Measurements from ENCODE around the gene STIM2.
A peak's percentile ranks its signal among the peaks of the same experiment; 100 is the strongest.

STIM2 gene

DNA sequence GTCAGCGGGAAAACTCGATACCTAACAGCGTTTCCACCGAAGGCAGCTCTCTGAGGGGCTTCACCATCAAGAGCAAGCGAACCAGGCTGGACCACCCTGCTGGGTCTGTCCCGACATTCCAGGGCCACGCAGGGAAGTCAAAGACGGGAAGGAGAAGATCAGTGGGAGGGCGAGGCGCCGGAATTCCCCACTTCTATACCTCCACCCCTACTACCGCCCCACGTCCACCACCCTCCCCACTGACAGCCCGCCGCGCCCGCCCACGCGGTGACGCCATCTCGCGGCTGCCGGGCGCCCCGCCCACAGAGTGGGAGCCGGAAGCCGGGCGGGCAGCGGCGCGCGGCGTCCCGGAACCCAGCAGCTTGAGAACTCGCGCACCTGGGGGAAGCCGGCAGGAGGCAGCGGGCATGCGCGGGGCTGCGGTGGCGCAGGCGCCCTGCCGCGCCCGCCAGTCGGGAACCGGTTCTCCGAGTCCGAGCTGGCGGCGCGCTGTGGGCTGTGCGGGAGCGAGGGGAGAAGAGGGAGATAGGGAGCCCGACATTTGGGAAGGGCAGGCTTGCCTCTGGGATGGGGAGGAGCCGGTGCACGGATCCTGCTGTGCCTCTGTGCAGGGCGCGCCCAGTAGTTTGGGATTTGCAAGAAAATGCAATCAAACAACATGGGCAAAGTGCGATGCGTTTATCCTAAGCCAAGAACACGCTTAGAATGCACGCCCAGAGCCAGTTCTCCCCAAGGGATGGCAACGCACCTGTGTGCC, 3.2 kb upstream of the STIM2 start:
- no peaks in the 10 kb centered on the region for H3K27me3 Mint-ChIP-seq
- ATAC-seq, result peak; percentile 67
- H3K4me3 Mint-ChIP-seq, result peak overlapping the region; percentile 84 to 87
- H3K27ac Mint-ChIP-seq, result peak overlapping the region; percentile 86 to 90
- H3K9me3 Mint-ChIP-seq, result no peaks in the 10 kb centered on the region
- H3K4me1 Mint-ChIP-seq, result peaks cover 32% of the 10 kb centered on the region
- peak; percentile 92 to 94 for DNase-seq

- Mint-ChIP-seq H3K4me3 (peak overlapping the region; percentile 84 to 87), H3K27ac (peak overlapping the region; percentile 72 to 85), H3K4me1 (peaks cover 38% of the 10 kb centered on the region), H3K27me3 (no peaks in the 10 kb centered on the region), H3K9me3 (no peaks in the 10 kb centered on the region)
- ATAC-seq (no peak), DNase-seq (no peak)
Measured at GRCh38 chr4:26858035-26858918, 2.4 kb upstream of the STIM2 start.

- Mint-ChIP-seq H3K4me1 (peaks cover 45% of the 10 kb centered on the region), H3K9me3 (no peaks in the 10 kb centered on the region), H3K27me3 (no peaks in the 10 kb centered on the region), H3K4me3 (peak overlapping the region; percentile 84 to 87), H3K27ac (peak overlapping the region in 1 of 2 donors; percentile 79)
- ATAC-seq (no peak), DNase-seq (no peak)
Measured at GRCh38 chr4:26858947-26859401, 1.7 kb upstream of the STIM2 start.

DNA sequence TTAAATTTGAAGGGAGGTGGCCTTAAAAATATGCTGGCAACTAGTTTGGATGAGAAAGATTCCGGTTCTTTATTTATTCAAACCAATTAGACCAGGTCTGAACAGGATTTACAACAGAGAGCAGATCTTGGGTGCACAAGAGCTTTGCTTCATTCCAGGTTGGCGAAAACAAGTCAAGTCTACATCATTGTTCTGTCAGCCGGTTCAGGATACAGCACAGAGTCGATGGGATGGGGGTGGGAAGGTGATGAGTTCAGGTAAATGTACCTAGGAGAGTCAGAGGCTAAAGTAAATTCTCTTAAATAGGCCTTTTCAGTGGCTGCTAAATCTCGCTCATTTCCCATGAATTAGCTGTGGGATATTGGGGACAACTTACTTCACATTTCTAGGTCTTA, 882 bp upstream of the STIM2 start:
- no peak for DNase-seq
- ATAC-seq, result no peak
- H3K4me1 Mint-ChIP-seq, result peaks cover 50% of the 10 kb centered on the region

DNA sequence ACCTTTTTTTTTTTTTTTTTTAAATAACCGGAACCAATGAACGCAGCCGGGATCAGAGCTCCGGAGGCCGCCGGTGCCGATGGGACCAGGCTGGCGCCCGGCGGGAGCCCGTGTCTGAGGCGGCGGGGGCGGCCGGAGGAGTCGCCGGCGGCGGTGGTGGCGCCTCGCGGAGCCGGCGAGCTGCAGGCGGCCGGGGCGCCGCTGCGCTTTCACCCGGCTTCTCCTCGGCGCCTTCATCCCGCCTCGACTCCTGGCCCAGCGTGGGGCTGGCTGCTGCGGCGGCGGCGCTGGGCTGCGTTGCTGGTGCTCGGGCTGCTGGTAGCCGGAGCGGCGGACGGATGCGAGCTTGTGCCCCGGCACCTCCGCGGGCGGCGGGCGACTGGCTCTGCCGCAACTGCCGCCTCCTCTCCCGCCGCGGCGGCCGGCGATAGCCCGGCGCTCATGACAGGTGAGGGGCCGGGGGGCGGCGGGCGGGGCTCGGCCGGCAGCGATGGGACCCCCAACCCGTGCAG, 337 bp downstream of the STIM2 start:
- DNase-seq (peak; percentile 78 to 83), ATAC-seq (peak; percentile 48)
- H3K9me3 Mint-ChIP-seq, result no peaks in the 10 kb centered on the region
- H3K4me3 Mint-ChIP-seq, result peak overlapping the region; percentile 87 to 98
- H3K27ac Mint-ChIP-seq, result peak overlapping the region; percentile 87 to 98
- peaks cover 57% of the 10 kb centered on the region for H3K4me1 Mint-ChIP-seq
- no peaks in the 10 kb centered on the region for H3K27me3 Mint-ChIP-seq

More for the DNA sequence above, 882 bp upstream of the STIM2 start:
- Mint-ChIP-seq H3K9me3 (no peaks in the 10 kb centered on the region), H3K27me3 (no peaks in the 10 kb centered on the region), H3K27ac (peak overlapping the region in 1 of 2 donors; percentile 98), H3K4me3 (peak overlapping the region; percentile 84 to 87)

- ATAC-seq (peak; percentile 59), DNase-seq (peak; percentile 82 to 83)
- Mint-ChIP-seq H3K4me3 (peak overlapping the region; percentile 87 to 98), H3K4me1 (peaks cover 60% of the 10 kb centered on the region), H3K27ac (peak overlapping the region; percentile 99), H3K9me3 (no peaks in the 10 kb centered on the region), H3K27me3 (no peaks in the 10 kb centered on the region)
Measured at GRCh38 chr4:26861434-26862186, 969 bp downstream of the STIM2 start.

DNA sequence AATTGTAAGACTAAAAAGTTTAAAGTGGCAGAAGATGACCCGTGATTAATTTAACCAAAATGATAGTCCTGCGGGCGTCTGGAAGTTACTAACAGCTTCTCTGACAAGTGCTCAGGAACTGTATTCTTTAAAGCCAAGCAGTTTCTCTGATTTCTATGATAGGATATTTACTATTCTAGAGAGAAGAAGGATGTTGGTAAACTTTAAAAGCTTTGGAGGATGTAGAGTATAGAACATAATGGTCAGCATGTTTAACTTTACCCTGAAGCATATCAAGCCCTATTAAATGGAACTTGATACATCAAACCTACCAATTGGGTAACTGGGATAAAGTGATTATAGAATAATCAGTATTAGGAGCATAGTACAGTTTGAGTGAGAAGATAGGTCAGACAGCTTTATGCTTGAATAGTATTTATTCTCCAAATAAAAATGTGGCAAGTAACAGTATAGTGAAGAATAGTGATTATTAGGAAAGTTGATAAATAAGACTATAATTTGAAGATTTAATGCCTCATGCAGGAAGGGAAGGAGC, 1.8 kb downstream of the STIM2 start:
- ATAC-seq (no peak), DNase-seq (no peak)
- no peak overlapping the region for H3K27ac Mint-ChIP-seq
- H3K27me3 Mint-ChIP-seq, result no peaks in the 10 kb centered on the region
- peaks cover 59% of the 10 kb centered on the region for H3K4me1 Mint-ChIP-seq
- peak overlapping the region; percentile 72 to 87 for H3K4me3 Mint-ChIP-seq
- no peaks in the 10 kb centered on the region for H3K9me3 Mint-ChIP-seq

- Mint-ChIP-seq H3K27ac (no peak overlapping the region), H3K4me3 (peak overlapping the region; percentile 55 to 87), H3K27me3 (no peaks in the 10 kb centered on the region), H3K9me3 (no peaks in the 10 kb centered on the region), H3K4me1 (peaks cover 64% of the 10 kb centered on the region)
- DNase-seq (no peak), ATAC-seq (no peak)
Measured at GRCh38 chr4:26863512-26863911, 2.9 kb downstream of the STIM2 start.

DNA sequence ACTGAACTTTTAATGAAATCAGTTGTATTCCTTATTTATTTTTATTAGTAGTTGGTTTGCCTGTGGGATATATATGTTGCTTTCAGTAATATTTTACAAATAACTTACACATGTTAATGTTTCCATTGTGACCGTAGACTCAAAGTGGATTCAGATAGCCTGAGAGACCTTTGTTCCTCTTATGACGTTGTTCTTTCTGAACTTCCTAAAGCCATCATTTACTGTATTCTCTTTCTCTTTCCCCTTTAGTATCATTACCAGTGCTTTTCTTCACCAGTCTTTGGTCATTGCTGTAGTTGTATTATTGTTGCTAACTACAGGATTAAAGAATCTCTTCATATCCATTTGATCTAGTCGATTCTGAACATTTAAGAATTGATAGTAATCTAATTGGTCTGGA, 4.3 kb downstream of the STIM2 start:
- Mint-ChIP-seq H3K9me3 (no peaks in the 10 kb centered on the region), H3K4me1 (peaks cover 61% of the 10 kb centered on the region), H3K4me3 (peak overlapping the region; percentile 2 to 49), H3K27ac (no peak overlapping the region), H3K27me3 (no peaks in the 10 kb centered on the region)
- ATAC-seq (no peak), DNase-seq (no peak)

GRCh38 chr4:26866203-26866602, 5.6 kb downstream of the STIM2 start:
- Mint-ChIP-seq H3K9me3 (no peaks in the 10 kb centered on the region), H3K27ac (no peak overlapping the region), H3K4me3 (peak overlapping the region in 1 of 2 donors; percentile 27), H3K4me1 (peaks cover 70% of the 10 kb centered on the region), H3K27me3 (no peaks in the 10 kb centered on the region)
- DNase-seq (no peak), ATAC-seq (no peak)

DNA sequence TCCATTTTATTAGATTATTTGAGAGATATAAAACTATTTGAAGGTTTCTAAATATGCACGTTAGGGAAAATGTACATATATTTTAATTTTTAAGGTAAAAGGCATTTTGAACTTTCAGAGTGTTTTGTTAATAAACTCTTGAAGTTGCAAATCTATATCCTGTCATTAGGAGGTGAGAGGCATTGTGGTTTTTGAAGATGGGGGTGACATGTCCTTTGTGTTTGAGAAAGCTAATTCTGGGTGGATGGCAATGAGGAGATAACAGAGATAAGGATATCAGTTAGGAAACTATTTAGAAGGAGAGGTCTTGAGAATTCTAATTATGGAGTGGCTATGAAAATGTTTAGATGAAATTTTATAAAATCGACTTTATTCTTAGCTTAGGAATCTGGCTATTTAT, 6.1 kb downstream of the STIM2 start:
- H3K4me3 Mint-ChIP-seq, result peak overlapping the region; percentile 2 to 33
- no peaks in the 10 kb centered on the region for H3K27me3 Mint-ChIP-seq
- H3K4me1 Mint-ChIP-seq, result peaks cover 76% of the 10 kb centered on the region
- no peak for ATAC-seq
- H3K27ac Mint-ChIP-seq, result no peak overlapping the region
- DNase-seq, result no peak
- no peaks in the 10 kb centered on the region for H3K9me3 Mint-ChIP-seq

DNA sequence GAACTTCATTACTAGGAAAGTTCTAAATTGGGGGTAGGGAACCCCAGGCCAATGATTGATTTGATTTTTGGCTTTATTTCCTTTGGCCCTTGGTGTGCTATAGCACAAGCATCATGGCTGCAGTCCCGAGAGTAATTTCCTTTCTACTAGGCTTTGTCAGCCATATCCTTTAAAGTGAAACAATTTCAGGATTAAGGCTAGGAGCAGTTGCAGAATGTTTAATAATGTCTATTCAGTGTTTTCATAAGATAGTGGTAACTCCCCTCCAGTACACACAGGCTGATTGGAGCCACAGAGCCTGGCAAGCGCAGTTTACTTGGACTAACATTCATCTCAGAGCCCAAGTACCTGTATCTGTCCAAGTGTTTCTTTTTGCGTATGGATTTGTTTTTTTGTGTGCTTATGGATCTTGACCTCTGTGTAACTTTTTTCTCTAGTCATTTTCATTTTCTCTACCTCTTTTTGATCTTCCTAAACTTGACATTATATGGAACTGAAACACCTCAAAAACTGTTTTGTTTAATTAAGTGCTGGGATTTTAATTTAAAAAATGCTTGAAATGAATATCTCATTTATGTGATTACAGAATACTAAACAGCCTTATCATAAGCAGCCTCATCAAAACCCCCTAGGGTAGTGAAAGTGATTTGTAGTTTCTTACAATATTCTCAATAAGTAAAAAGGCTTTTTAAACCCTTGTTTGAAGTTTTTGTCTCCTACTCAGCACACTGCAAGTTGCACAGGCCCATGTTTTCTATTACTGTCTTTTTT, 7.5 kb downstream of the STIM2 start:
- no peaks in the 10 kb centered on the region for H3K9me3 Mint-ChIP-seq
- peaks cover 82% of the 10 kb centered on the region for H3K4me1 Mint-ChIP-seq
- ATAC-seq (peak; percentile 35), DNase-seq (no peak)
- peak overlapping the region; percentile 51 to 79 for H3K4me3 Mint-ChIP-seq
- H3K27ac Mint-ChIP-seq, result peak overlapping the region in 1 of 2 donors; percentile 77
- H3K27me3 Mint-ChIP-seq, result no peaks in the 10 kb centered on the region

- Mint-ChIP-seq H3K9me3 (no peaks in the 10 kb centered on the region), H3K4me1 (peaks cover 79% of the 10 kb centered on the region), H3K27me3 (no peaks in the 10 kb centered on the region), H3K4me3 (peak overlapping the region in 1 of 2 donors; percentile 1), H3K27ac (peak overlapping the region in 1 of 2 donors; percentile 8)
- DNase-seq, result no peak
- no peak for ATAC-seq
Measured at GRCh38 chr4:26870576-26871262, 10.1 kb downstream of the STIM2 start.

DNA sequence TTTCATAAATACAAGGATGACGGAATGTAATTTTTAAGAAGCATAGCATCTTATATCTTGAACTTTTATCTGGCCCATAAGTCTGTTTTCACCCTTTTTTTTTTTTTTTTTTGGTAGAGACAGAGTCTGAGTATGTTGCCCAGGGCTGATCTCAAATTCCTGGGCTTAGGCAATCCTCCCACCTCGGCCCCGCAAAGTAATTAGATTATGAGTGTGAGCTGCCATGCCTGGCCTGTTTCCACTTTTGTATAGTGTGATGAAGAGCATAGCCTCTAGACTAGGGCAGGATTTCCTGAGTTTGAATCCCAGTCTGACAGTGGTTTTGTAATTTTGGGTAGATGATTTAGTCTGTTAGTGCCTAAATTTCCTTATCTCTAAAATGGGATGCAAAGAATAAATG, 11.0 kb downstream of the STIM2 start:
- DNase-seq, result no peak
- no peaks in the 10 kb centered on the region for H3K9me3 Mint-ChIP-seq
- ATAC-seq, result no peak
- peaks cover 80% of the 10 kb centered on the region for H3K4me1 Mint-ChIP-seq
- peak overlapping the region in 1 of 2 donors; percentile 29 for H3K4me3 Mint-ChIP-seq
- H3K27ac Mint-ChIP-seq, result peak overlapping the region in 1 of 2 donors; percentile 31
- no peaks in the 10 kb centered on the region for H3K27me3 Mint-ChIP-seq
